Spleen (tissue), 11 donors: ENCODE data around the gene CGNL1. TPM values are rescaled to one million over a fixed set of nuclear protein-coding genes. Genes with fewer than 3 reads are reported as not detected.

Source experiments
- DNase-seq: peaks from one replicate; pipeline ENCODE4 v3.0.0-alpha.2; 2020
- H3K27ac ChIP-seq, 8 donors: fragments of 200-600 bp; sonication (generic) in 7 of 8; 1 replicate in 4 of 8; 2 replicates in 4 of 8; pipeline versions ENCODE4 v1.5.0 to v1.8.0; 2016 to 2021; ENCODE audit warnings: inconsistent platforms in 4 of 8, mild to moderate bottlenecking in 4 of 8, moderate library complexity in 1 of 8
- H3K27me3 ChIP-seq, 7 donors: fragments of 200-600 bp; sonication (generic) in 6 of 7; replicated peaks in 1 of 7; 1 replicate in 4 of 7; 2 replicates in 3 of 7; pipeline versions ENCODE4 v1.5.0 to v1.8.0; 2016 to 2021; ENCODE audit warnings: inconsistent platforms in 3 of 7, mild to moderate bottlenecking in 1 of 7
- H3K36me3 ChIP-seq, 6 donors: fragments of 200-600 bp; sonication (generic) in 5 of 6; 1 replicate in 4 of 6; 2 replicates in 2 of 6; pipeline versions ENCODE4 v1.5.0 to v1.8.0; 2016 to 2021; ENCODE audit warnings: inconsistent platforms in 2 of 6
- H3K4me1 ChIP-seq, 6 donors: fragments of 200-600 bp; sonication (generic) in 5 of 6; 1 replicate in 3 of 6; 2 replicates in 3 of 6; pipeline versions ENCODE4 v1.5.0 to v1.8.0; 2016 to 2021; ENCODE audit warnings: inconsistent platforms in 3 of 6
- H3K4me3 ChIP-seq, 8 donors: fragments of 200-600 bp; sonication (generic) in 7 of 8; 1 replicate in 4 of 8; 2 replicates in 4 of 8; pipeline versions ENCODE4 v1.5.0 to v1.8.0; 2016 to 2021; ENCODE audit warnings: inconsistent platforms in 4 of 8, mild to moderate bottlenecking in 4 of 8, moderate library complexity in 2 of 8
- H3K9me3 ChIP-seq, 8 donors: fragments of 200-600 bp; sonication (generic) in 7 of 8; 1 replicate in 4 of 8; 2 replicates in 4 of 8; pipeline versions ENCODE4 v1.5.0 to v1.8.0; 2016 to 2021; ENCODE audit warnings: inconsistent platforms in 4 of 8
- CTCF ChIP-seq, 11 experiments: fragments of 200-600 bp in 7 of 11; fragments of 450-650 bp in 4 of 11; sonication (generic) in 4 of 11; IDR thresholded peaks in 8 of 11; conservative IDR thresholded peaks in 3 of 11; 1 replicate in 7 of 11; 2 replicates in 4 of 11; pipeline versions ENCODE4 v1.4.0 to v1.8.0; 2016 to 2021; ENCODE audit warnings: antibody characterized with exemption in 11 of 11, inconsistent platforms in 4 of 11, mild to moderate bottlenecking in 1 of 11
- POLR2A ChIP-seq, 3 donors: fragments of 450-650 bp; IDR thresholded peaks; one replicate each; pipeline ENCODE4 v1.5.1; 2017; ENCODE audit warnings: antibody characterized with exemption in 3 of 3, mild to moderate bottlenecking in 1 of 3
- POLR2AphosphoS5 ChIP-seq, 3 donors: sonication (generic); formaldehyde crosslinking; IDR thresholded peaks; one replicate each; pipeline ENCODE4 v1.5.1; 2017; ENCODE audit warnings: antibody characterized with exemption in 3 of 3
- WGBS, 5 donors: extraction: QIAGEN DNeasy Blood & Tissue Kit in 3 of 5; methylation state at CpG; one replicate each; pipeline versions ENCODE4 v1.1.5 to v1.1.7; 2013 to 2018; 5-methylcytosine and 5-hydroxymethylcytosine counted together
- intact Hi-C: fragments of 100-400 bp; cut with DNase I; formaldehyde crosslinking; loops from one replicate; pipeline ENCODE4 v1.15.0; 2023; ENCODE audit warnings: low total_unique reads
- polyA plus RNA-seq, 3 donors: library from polyadenylated mRNA; stranded (reverse); fragments of 200-250 nt; gene quantifications; one replicate each; pipeline ENCODE4 v1.2.1, GENCODE V29; 2013
- total RNA-seq, 7 donors: library from RNA; depleted of rRNA in 3 of 7; stranded (reverse); fragments of >200 nt in 3 of 7; fragmentation: NEBNext Ultra II Directional in 4 of 7; extraction: Animal tissue kit (Norgen Biotek cat#: 25700) in 4 of 7; gene quantifications; one replicate each; pipeline versions ENCODE4 v1.1.0 to v1.2.1, GENCODE V29; 2016 to 2021
- donor health status: healthy with polysubstance abuse.
- donor health status: DM: no; HTN: no; CAD: no; lungs with moderate emphysema.
- donor health status: DM: no; HTN: no; CAD: no.
- donor health status: Bipolar disorder and iron deficiency.
- donor health status: healthy.
- donor health status: DM: no; HTN: no; CAD: no.
- donor health status: DM: yes; HTN: yes; CAD: no.

Gene CGNL1
- total and polyA plus RNA-seq, 10 donors, result 0.07 to 0.73 (median 0.36) TPM

- H3K27me3 ChIP-seq, result peaks cover 0 to 24% (median 0%) of the 10 kb centered on the region in 7 donors
- H3K27ac ChIP-seq, result no peak overlapping the region
- no peak for DNase-seq
- TF ChIP-seq POLR2A (IDR thresholded peaks at IDR 0.05) (no peak), CTCF (IDR thresholded peaks at IDR 0.05 in 8 of 11, conservative IDR thresholded peaks at IDR 0.05 in 3 of 11) (no peak), POLR2AphosphoS5 (IDR thresholded peaks at IDR 0.05) (no peak)
- no peak overlapping the region for H3K4me3 ChIP-seq
- intact Hi-C loops, result no loop called here
- H3K36me3 ChIP-seq, result no peaks in the 10 kb centered on the region
- no peaks in the 10 kb centered on the region for H3K4me1 ChIP-seq
- no peaks in the 10 kb centered on the region for H3K9me3 ChIP-seq
Measured at GRCh38 chr15:57356178-57356577, 20.1 kb upstream of the CGNL1 start.

DNA sequence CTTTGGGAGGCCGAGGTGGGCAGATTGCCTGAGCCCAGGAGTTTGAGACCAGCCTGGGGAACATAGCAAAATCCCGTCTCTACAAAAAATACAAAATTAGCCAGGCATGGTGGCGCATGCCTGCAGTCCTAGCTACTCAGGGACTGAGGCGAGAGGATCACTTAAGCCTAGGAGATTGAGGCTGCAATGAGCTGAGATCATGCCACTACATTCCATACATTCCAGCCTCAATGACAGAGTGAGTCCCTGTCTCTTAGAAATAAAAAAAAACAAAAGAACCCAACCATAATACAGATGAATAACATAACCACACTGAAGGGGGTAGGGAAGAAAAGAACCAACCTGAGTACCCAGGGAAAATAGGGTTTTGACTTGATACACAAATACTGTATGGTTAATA is 19.7 kb upstream of the CGNL1 start:
- DNase-seq, result no peak
- Histone ChIP-seq H3K27me3 (peaks cover 0 to 24% (median 0%) of the 10 kb centered on the region in 7 donors), H3K36me3 (no peaks in the 10 kb centered on the region), H3K27ac (no peak overlapping the region), H3K4me3 (no peak overlapping the region), H3K9me3 (no peaks in the 10 kb centered on the region), H3K4me1 (no peaks in the 10 kb centered on the region)
- WGBS, 5 donors, result 71 to 84% (median 78%) methylated on average over 4 of the region's 4 CpGs
- intact Hi-C loops, result no loop called here
- TF ChIP-seq CTCF (IDR thresholded peaks at IDR 0.05 in 8 of 11, conservative IDR thresholded peaks at IDR 0.05 in 3 of 11) (no peak), POLR2A (IDR thresholded peaks at IDR 0.05) (no peak), POLR2AphosphoS5 (IDR thresholded peaks at IDR 0.05) (no peak)

GRCh38 chr15:57357799-57358198 is 18.5 kb upstream of the CGNL1 start:
- TF ChIP-seq POLR2AphosphoS5 (IDR thresholded peaks at IDR 0.05) (no peak), CTCF (IDR thresholded peaks at IDR 0.05 in 8 of 11, conservative IDR thresholded peaks at IDR 0.05 in 3 of 11) (no peak), POLR2A (IDR thresholded peaks at IDR 0.05) (no peak)
- Histone ChIP-seq H3K4me3 (no peak overlapping the region), H3K4me1 (no peaks in the 10 kb centered on the region), H3K9me3 (no peaks in the 10 kb centered on the region), H3K27ac (no peak overlapping the region), H3K36me3 (no peaks in the 10 kb centered on the region), H3K27me3 (peaks cover 0 to 24% (median 0%) of the 10 kb centered on the region in 7 donors)
- DNase-seq, result no peak
- intact Hi-C loops, result no loop called here
- 75 to 96% (median 90%) methylated on average over 1 of the region's 1 CpG for WGBS, 5 donors

- H3K9me3 ChIP-seq, result no peaks in the 10 kb centered on the region
- no peaks in the 10 kb centered on the region for H3K36me3 ChIP-seq
- 51 to 80% (median 64%) methylated on average over 2 of the region's 2 CpGs for WGBS, 5 donors
- no peak overlapping the region for H3K27ac ChIP-seq
- H3K4me3 ChIP-seq, result no peak overlapping the region
- TF ChIP-seq POLR2A (IDR thresholded peaks at IDR 0.05), result no peak
- TF ChIP-seq POLR2AphosphoS5 (IDR thresholded peaks at IDR 0.05), result no peak
- no peak for TF ChIP-seq CTCF (IDR thresholded peaks at IDR 0.05 in 8 of 11, conservative IDR thresholded peaks at IDR 0.05 in 3 of 11)
- H3K4me1 ChIP-seq, result no peaks in the 10 kb centered on the region
- intact Hi-C loops, result no loop called here
- H3K27me3 ChIP-seq, result peaks cover 0 to 24% (median 0%) of the 10 kb centered on the region in 7 donors
- no peak for DNase-seq
Measured at GRCh38 chr15:57358571-57358970, 17.7 kb upstream of the CGNL1 start.
